Heart left ventricle (tissue), 16 donors: ENCODE measurements around the gene HTR7. TPM values are rescaled to one million over a fixed set of nuclear protein-coding genes. Genes with fewer than 3 reads are reported as not detected.

ENCODE experiments used
- ATAC-seq, 4 donors: fragments of 200-7000 bp; cut with Tn5 transposase; one replicate each; pipeline ENCODE4 v1.9.1; 2020 to 2022; ENCODE audit warnings: moderate library complexity in 4 of 4, mild to moderate bottlenecking in 3 of 4, moderate number of reproducible peaks in 1 of 4
- DNase-seq, 5 donors: peaks; one replicate each; pipeline ENCODE4 v3.0.0-alpha.2; 2020
- H3K27ac ChIP-seq, 12 donors: fragments of 200-600 bp; sonication (generic) in 4 of 12; one replicate each; pipeline versions ENCODE4 v1.5.0 to v1.8.0; 2016 to 2022; ENCODE audit warnings: mild to moderate bottlenecking in 2 of 12
- H3K27me3 ChIP-seq, 9 donors: fragments of 200-600 bp; sonication (generic) in 2 of 9; one replicate each; pipeline versions ENCODE4 v1.5.1 to v1.8.0; 2016 to 2022; ENCODE audit warnings: mild to moderate bottlenecking in 3 of 9
- H3K36me3 ChIP-seq, 9 donors: fragments of 200-600 bp; sonication (generic) in 2 of 9; one replicate each; pipeline versions ENCODE4 v1.5.0 to v1.8.0; 2018 to 2022; ENCODE audit warnings: mild to moderate bottlenecking in 2 of 9
- H3K4me1 ChIP-seq, 12 donors: fragments of 200-600 bp; sonication (generic) in 4 of 12; one replicate each; pipeline versions ENCODE4 v1.5.0 to v1.8.0; 2016 to 2022; ENCODE audit warnings: mild to moderate bottlenecking in 3 of 12
- H3K4me3 ChIP-seq, 12 donors: fragments of 200-600 bp; sonication (generic) in 4 of 12; one replicate each; pipeline versions ENCODE4 v1.5.0 to v1.8.0; 2017 to 2022; ENCODE audit warnings: mild to moderate bottlenecking in 9 of 12, moderate library complexity in 4 of 12
- H3K9me3 ChIP-seq, 12 donors: fragments of 200-600 bp; sonication (generic) in 4 of 12; one replicate each; pipeline versions ENCODE4 v1.5.0 to v1.8.0; 2016 to 2022; ENCODE audit warnings: mild to moderate bottlenecking in 1 of 12
- POLR2A ChIP-seq, 2 donors: fragments of 450-650 bp; IDR thresholded peaks; one replicate each; pipeline ENCODE4 v1.6.1; 2017; ENCODE audit warnings: antibody characterized with exemption in 2 of 2, mild to moderate bottlenecking in 2 of 2, moderate library complexity in 2 of 2
- WGBS, 4 donors: extraction: QIAGEN DNeasy Blood & Tissue Kit in 2 of 4; methylation state at CpG; one replicate each; pipeline versions ENCODE4 v1.1.5 to v1.1.7; 2013 to 2018; 5-methylcytosine and 5-hydroxymethylcytosine counted together
- intact Hi-C, 10 donors: fragments of 100-400 bp; cut with DNase I; formaldehyde crosslinking; loops; one replicate each; pipeline versions ENCODE4 v1.11.1 to v1.14.2; 2022
- polyA plus RNA-seq, 2 donors: library from polyadenylated mRNA; stranded (reverse); fragments of 200-250 nt; gene quantifications; one replicate each; pipeline ENCODE4 v1.2.3, GENCODE V29; 2013
- total RNA-seq, 9 donors: library from RNA; depleted of rRNA in 2 of 9; stranded (reverse); fragments of >200 nt in 2 of 9; fragmentation: NEBNext Ultra II Directional in 3 of 9; extraction: Animal tissue kit (Norgen Biotek cat#: 25700) in 3 of 9; gene quantifications; one replicate each; pipeline versions ENCODE4 v1.1.0 to v1.2.4, GENCODE V29; 2016 to 2023
- TF ChIP-seq, protein P1 (sequence below), 12 donors: fragments of 200-600 bp; sonication (generic) in 4 of 12; IDR thresholded peaks; one replicate each; pipeline versions ENCODE4 v1.5.0 to v1.8.0; 2018 to 2022; ENCODE audit warnings: antibody characterized with exemption in 12 of 12, mild to moderate bottlenecking in 5 of 12
- donor health status: ischemic (EF 13 %, LVEDD 7.1; RV severe dilation, severe dysfunction).
- donor health status: healthy with polysubstance abuse.
- donor health status: DM: no; HTN: yes; CAD: no.
- donor health status: DM: no; HTN: no; CAD: no.
- donor health status: ischemic (EF 25% LVEDD 6.9; RV normal size, moderate dysfunction).
- donor health status: ischemic (EF 25% LVEDD 5.7; RV mildly dilated, moderate dysfunction).
- donor health status: healthy.
- donor health status: DM: yes; HTN: yes; CAD: no.
- donor health status: ischemic (EF 35%, LVEDD 5.7; RV mildly dilated, moderate dysfunction).
- donor health status: nonischemic (EF 11% LVEDD 7.7; RV severe dilation, severe dysfunction).
- donor health status: DM: yes; HTN: yes; CAD: no.
- donor health status: PGD.
- donor health status: ischemic (EF 29% LVEDD 5.4; RV normal size, mild dysfunction).
- donor health status: nonischemic (EF 23%, LVEDD 6.1; RV moderate dilation, normal function).

Gene HTR7
- total and polyA plus RNA-seq, 11 donors: 0.10 to 0.66 (median 0.24) TPM; not detected in 4

- no peak for ATAC-seq
- Histone ChIP-seq H3K4me1 (no peaks in the 10 kb centered on the region), H3K9me3 (peaks cover 0 to 8% (median 0%) of the 10 kb centered on the region in 12 donors), H3K27me3 (no peaks in the 10 kb centered on the region), H3K36me3 (no peaks in the 10 kb centered on the region), H3K27ac (no peak overlapping the region), H3K4me3 (no peak overlapping the region)
- TF ChIP-seq POLR2A (IDR thresholded peaks at IDR 0.05): no peak
- TF ChIP-seq, protein P1, sequence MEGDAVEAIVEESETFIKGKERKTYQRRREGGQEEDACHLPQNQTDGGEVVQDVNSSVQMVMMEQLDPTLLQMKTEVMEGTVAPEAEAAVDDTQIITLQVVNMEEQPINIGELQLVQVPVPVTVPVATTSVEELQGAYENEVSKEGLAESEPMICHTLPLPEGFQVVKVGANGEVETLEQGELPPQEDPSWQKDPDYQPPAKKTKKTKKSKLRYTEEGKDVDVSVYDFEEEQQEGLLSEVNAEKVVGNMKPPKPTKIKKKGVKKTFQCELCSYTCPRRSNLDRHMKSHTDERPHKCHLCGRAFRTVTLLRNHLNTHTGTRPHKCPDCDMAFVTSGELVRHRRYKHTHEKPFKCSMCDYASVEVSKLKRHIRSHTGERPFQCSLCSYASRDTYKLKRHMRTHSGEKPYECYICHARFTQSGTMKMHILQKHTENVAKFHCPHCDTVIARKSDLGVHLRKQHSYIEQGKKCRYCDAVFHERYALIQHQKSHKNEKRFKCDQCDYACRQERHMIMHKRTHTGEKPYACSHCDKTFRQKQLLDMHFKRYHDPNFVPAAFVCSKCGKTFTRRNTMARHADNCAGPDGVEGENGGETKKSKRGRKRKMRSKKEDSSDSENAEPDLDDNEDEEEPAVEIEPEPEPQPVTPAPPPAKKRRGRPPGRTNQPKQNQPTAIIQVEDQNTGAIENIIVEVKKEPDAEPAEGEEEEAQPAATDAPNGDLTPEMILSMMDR (IDR thresholded peaks at IDR 0.05): no peak
- no peak for DNase-seq
- 75 to 86% (median 79%) methylated on average over 1 of the region's 1 CpG for WGBS, 4 donors
- intact Hi-C loops: no loop called here
These were observed 51.2 kb downstream of the HTR7 start for GRCh38 chr10:90806677-90807076.

DNA sequence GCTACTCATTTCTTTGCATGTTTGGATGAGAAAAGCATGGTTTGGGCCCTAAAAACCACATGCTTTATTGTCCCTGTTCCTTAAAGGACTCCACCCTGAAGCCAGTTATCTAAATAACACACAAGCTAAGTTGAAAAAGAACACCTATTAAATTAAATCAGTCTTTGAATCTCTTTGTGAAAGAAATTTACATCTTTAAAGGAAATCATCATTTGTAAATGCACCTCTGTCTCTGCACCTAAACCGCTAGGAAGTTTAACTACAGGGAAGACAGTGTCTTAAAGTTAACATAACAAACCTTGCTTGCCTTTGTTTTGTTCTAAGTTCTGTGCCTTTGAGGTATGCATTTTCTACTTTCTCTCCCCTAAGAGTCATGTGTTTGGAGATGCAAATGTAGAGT is 52.6 kb downstream of the HTR7 start:
- Histone ChIP-seq H3K27me3 (no peaks in the 10 kb centered on the region), H3K4me3 (no peak overlapping the region), H3K36me3 (no peaks in the 10 kb centered on the region), H3K9me3 (peaks cover 0 to 10% (median 0%) of the 10 kb centered on the region in 12 donors), H3K27ac (no peak overlapping the region), H3K4me1 (no peaks in the 10 kb centered on the region)
- WGBS, 4 donors: 50 to 68% (median 55%) methylated on average over 1 of the region's 1 CpG
- TF ChIP-seq POLR2A (IDR thresholded peaks at IDR 0.05): no peak
- TF ChIP-seq, protein P1 (IDR thresholded peaks at IDR 0.05): no peak
- no peak for ATAC-seq
- intact Hi-C loops: no loop called here
- DNase-seq: no peak

- no peak overlapping the region for H3K4me3 ChIP-seq
- no peaks in the 10 kb centered on the region for H3K36me3 ChIP-seq
- WGBS, 4 donors: 61 to 66% (median 64%) methylated on average over 3 of the region's 3 CpGs
- no peak for ATAC-seq
- DNase-seq: no peak
- intact Hi-C loops: no loop called here
- no peak overlapping the region for H3K27ac ChIP-seq
- no peaks in the 10 kb centered on the region for H3K4me1 ChIP-seq
- H3K27me3 ChIP-seq: no peaks in the 10 kb centered on the region
- peaks cover 0 to 17% (median 0%) of the 10 kb centered on the region in 12 donors for H3K9me3 ChIP-seq
- no peak for TF ChIP-seq POLR2A (IDR thresholded peaks at IDR 0.05)
- TF ChIP-seq, protein P1 (IDR thresholded peaks at IDR 0.05): no peak
These were observed 53.5 kb downstream of the HTR7 start for GRCh38 chr10:90804354-90804753.

- Histone ChIP-seq H3K27ac (no peak overlapping the region), H3K4me1 (no peaks in the 10 kb centered on the region), H3K4me3 (no peak overlapping the region), H3K9me3 (peaks cover 0 to 18% (median 0%) of the 10 kb centered on the region in 12 donors), H3K27me3 (no peaks in the 10 kb centered on the region), H3K36me3 (no peaks in the 10 kb centered on the region)
- no peak for TF ChIP-seq POLR2A (IDR thresholded peaks at IDR 0.05)
- TF ChIP-seq, protein P1 (IDR thresholded peaks at IDR 0.05): no peak
- intact Hi-C loops: no loop called here
- ATAC-seq (no peak), DNase-seq (no peak)
- 47 to 71% (median 65%) methylated on average over 1 of the region's 1 CpG for WGBS, 4 donors
These were observed 56.2 kb downstream of the HTR7 start for GRCh38 chr10:90801608-90802007.
